HEK293T (cell line): ENCODE measurements around the gene SCT.

Experiments used
- CTBP1 ChIP-seq: fragments of 450-650 bp; IDR thresholded peaks from 2 replicates; pipeline ENCODE4 v1.6.1; 2016; ENCODE audit warnings: borderline replicate concordance
- FOXA1 ChIP-seq: fragments of 450-650 bp; IDR thresholded peaks from 2 replicates; pipeline ENCODE4 v1.6.1; 2016; ENCODE audit warnings: mild to moderate bottlenecking
- FOXK2 ChIP-seq: fragments of 450-650 bp; IDR thresholded peaks from 2 replicates; pipeline ENCODE4 v1.6.1; 2016; ENCODE audit warnings: mild to moderate bottlenecking
- FOXM1 ChIP-seq: fragments of 450-650 bp; IDR thresholded peaks from 2 replicates; pipeline ENCODE4 v1.6.1; 2017; ENCODE audit warnings: mild to moderate bottlenecking, borderline replicate concordance
- HDGF ChIP-seq: fragments of 450-650 bp; IDR thresholded peaks from 2 replicates; pipeline ENCODE4 v1.6.1; 2017; ENCODE audit warnings: antibody characterized with exemption, borderline replicate concordance
- SP1 ChIP-seq: fragments of 450-650 bp; IDR thresholded peaks from 2 replicates; pipeline ENCODE4 v1.6.1; 2017
- SUZ12 ChIP-seq: fragments of 450-650 bp; IDR thresholded peaks from 2 replicates; pipeline ENCODE4 v1.6.1; 2016; ENCODE audit warnings: mild to moderate bottlenecking

GRCh38 chr11:630871-631270, 3.9 kb upstream of the SCT start:
- no peak for TF ChIP-seq SP1
- TF ChIP-seq FOXA1 = no peak
- TF ChIP-seq SUZ12 = no peak
- TF ChIP-seq FOXK2 = no peak
- no peak for TF ChIP-seq HDGF
- TF ChIP-seq FOXM1 = no peak
- no peak for TF ChIP-seq CTBP1
